ENCODE data around the gene NAALADL2.

The NAALADL2 gene

GRCh38 chr3:175297216-175297615 is 438.1 kb downstream of the NAALADL2 start:
- no peak for DNase-seq (ENCODE audit: low read depth in 4 of 4, low spot score in 1 of 4)

GRCh38 chr3:175301741-175302140 is 442.6 kb downstream of the NAALADL2 start:
- DNase-seq (ENCODE audit: low read depth in 4 of 4, low spot score in 1 of 4) = no peak

GRCh38 chr3:175304404-175304803 is 445.3 kb downstream of the NAALADL2 start:
- no peak for DNase-seq (ENCODE audit: low read depth in 4 of 4, low spot score in 1 of 4)

- no peak for DNase-seq (ENCODE audit: low read depth in 4 of 4, low spot score in 1 of 4)
Measured at GRCh38 chr3:175307642-175308041, 448.5 kb downstream of the NAALADL2 start.

- DNase-seq (ENCODE audit: low read depth in 4 of 4, low spot score in 1 of 4) = no peak
Measured at GRCh38 chr3:175308097-175308496, 449.0 kb downstream of the NAALADL2 start.

- DNase-seq (ENCODE audit: low read depth in 4 of 4, low spot score in 1 of 4) = no peak
Measured at GRCh38 chr3:175310046-175310445, 450.9 kb downstream of the NAALADL2 start.

GRCh38 chr3:175311404-175311803 is 452.3 kb downstream of the NAALADL2 start:
- DNase-seq (ENCODE audit: low read depth in 4 of 4, low spot score in 1 of 4) = no peak

DNA sequence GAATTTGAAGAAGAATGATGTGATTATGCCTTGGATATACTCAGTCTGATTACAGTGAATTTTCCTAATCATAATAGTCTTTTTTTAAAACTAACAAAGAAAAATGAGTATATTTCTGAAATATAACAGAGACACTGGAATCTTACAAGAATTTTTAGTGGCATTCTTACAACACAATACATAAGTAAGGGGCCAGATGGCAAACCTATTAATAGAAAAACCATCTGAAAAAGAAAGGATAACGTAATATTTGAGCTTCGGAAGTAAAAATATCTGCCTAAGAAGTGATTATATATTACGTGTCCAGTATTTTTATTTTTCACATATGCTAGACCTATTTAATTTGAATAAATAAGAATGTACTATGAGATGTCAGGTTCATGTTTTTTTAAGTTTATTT is 452.8 kb downstream of the NAALADL2 start:
- DNase-seq (ENCODE audit: low read depth in 4 of 4, low spot score in 1 of 4) = no peak

GRCh38 chr3:175312791-175313190 is 453.7 kb downstream of the NAALADL2 start:
- no peak for DNase-seq (ENCODE audit: low read depth in 4 of 4, low spot score in 1 of 4)

GRCh38 chr3:175316799-175317198 is 457.7 kb downstream of the NAALADL2 start:
- DNase-seq (ENCODE audit: low read depth in 4 of 4, low spot score in 1 of 4) = no peak

GRCh38 chr3:175325440-175325839 is 466.3 kb downstream of the NAALADL2 start:
- DNase-seq (ENCODE audit: low read depth in 4 of 4, low spot score in 1 of 4) = no peak

- no peak for DNase-seq (ENCODE audit: low read depth in 4 of 4, low spot score in 1 of 4)
Measured at GRCh38 chr3:175326041-175326440, 466.9 kb downstream of the NAALADL2 start.

GRCh38 chr3:175329373-175329772 is 470.2 kb downstream of the NAALADL2 start:
- DNase-seq (ENCODE audit: low read depth in 4 of 4, low spot score in 1 of 4) = no peak

- DNase-seq (ENCODE audit: low read depth in 4 of 4, low spot score in 1 of 4) = no peak
Measured at GRCh38 chr3:175335229-175335628, 476.1 kb downstream of the NAALADL2 start.

DNA sequence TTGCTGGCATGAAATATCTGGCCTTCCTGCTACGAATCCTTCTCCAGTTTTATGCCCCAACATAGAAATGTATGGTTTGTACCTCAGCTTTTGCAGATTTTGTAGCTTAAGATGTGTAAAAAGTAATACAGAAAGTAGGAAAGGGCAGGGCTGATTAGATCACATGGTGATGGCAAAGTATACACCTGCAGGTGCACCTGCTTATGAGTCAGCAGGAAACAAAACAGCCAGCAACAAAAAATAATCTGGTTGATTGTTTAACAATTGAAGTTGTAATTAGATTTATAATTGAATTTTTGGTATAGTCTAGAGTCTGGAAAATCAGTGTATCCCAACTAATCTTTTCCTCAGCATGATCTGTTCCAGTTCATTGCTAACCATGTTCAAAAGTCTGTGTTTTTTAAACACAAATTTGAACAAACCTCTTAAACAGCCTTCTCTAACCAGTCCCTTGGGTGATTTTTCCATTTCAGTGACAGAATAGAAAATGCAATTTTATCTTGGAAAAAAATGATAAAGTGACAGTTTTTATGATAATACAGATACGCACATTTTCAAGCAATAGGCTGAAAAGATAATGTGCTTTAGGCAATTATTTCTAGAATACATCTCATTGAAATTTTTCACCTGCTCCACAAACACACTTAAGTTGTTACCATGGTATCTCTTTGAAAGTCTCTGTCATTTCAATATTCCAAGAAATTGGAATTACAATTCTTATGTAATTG is 477.4 kb downstream of the NAALADL2 start:
- DNase-seq (ENCODE audit: low read depth in 4 of 4, low spot score in 1 of 4) = no peak

DNA sequence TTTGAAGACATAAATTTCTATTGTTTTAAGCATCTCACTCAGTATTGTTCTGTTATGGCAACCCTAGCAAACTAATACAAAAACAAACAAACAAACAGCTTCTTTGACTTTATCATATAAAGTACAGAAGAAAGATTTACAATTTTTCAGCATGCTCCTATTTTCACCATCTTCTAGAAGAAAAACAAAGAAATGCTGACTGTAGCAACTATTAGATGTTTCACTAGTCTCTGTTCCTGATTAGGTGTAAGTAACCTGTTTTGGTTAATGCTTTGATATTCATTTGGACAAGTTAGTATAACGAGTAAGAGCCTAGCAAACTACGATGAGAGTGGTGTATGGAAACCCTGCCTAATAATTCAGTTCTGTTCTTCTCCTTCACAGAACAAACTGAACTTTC is 478.5 kb downstream of the NAALADL2 start:
- no peak for DNase-seq (ENCODE audit: low read depth in 4 of 4, low spot score in 1 of 4)

DNA sequence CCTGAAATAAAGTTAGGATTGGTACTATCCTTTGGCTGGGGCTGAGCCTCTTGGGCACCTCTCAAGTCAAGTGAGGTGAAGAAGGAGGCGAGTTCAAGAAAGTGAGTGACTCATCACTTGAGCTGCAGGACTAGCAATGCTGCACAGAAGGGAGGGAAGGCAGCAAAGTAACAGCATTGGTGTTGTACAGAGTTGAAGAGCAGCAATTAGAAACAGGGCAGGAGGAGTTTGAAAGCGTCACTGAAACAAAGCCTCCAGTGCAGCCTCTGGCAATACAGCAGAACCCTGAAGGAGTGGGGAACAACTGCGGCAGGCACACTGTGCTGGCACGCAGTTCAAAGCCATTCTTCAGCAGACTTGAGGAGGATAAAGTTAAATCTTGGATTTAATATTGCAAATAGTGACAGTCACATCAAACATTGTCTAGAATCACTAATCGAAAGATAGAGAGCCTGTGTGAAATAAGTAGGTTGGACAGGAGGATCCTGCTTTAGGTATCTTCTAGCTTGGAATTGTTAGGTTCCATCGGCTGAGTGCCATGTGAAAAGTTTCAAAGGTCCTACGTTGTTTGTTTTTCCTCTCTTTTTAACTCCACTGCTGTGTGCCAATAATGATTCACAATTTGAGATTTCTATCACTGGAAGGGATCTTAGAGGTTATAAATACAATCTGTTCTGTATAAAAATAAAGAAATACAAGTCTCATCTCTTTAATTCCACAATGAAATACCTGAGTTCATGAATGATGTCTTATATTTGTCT is 479.8 kb downstream of the NAALADL2 start:
- no peak for DNase-seq (ENCODE audit: low read depth in 4 of 4, low spot score in 1 of 4)

DNA sequence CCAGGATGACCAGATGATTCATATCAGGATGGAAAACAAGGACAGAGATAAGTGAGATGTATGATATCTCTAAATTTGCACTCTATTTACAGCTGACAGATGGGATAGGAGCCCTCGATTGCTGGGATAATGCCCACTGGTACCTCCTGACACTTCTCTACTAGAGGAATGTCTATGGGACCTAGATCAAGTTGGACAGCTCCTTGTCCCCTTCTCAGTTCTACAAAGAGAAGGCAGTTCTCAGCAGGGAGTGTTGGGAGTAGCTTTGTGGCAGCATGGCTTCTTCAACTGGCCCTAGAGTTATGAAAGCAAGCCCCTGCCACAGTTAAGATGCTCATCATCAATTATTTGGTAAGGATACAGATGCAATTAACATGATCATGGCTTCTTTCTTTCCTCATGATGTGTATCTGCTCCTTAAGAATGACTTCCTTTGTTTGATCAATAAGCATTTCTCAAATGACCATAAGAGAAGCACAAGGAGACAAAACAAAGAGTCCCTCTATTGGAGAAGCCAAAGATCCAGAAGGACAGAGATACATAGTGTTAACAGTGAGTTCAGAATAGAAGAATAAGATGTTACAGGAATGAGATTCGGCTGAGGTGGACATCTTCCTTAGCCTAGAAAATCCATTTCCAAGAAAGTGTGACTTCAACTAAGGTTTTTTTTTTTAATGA is 481.3 kb downstream of the NAALADL2 start:
- DNase-seq (ENCODE audit: low read depth in 4 of 4, low spot score in 1 of 4) = no peak

DNA sequence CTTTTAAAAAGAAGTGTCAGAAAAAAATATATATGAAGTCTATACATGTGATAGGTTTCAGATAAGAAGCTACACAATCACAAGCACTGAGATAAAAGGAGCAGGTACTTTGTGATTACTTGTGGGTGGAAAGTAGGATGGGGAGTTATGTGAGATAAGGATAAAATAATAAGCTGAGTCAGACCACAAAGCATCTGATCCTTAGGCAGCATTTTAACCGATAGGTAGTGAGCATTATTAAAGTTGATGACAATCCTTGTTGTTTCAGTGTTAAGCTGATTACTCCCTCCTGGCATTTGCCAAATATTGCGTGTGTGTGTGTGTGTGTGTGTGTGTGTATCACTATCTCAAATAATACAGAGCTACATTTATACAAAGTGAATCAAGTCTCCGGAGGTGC is 483.1 kb downstream of the NAALADL2 start:
- DNase-seq (ENCODE audit: low read depth in 4 of 4, low spot score in 1 of 4) = no peak

- no peak for DNase-seq (ENCODE audit: low read depth in 4 of 4, low spot score in 1 of 4)
Measured at GRCh38 chr3:175343946-175344345, 484.8 kb downstream of the NAALADL2 start.

GRCh38 chr3:175346573-175347356 is 487.6 kb downstream of the NAALADL2 start:
- no peak for DNase-seq (ENCODE audit: low read depth in 4 of 4, low spot score in 1 of 4)

Data from stimulated activated CD4-positive, alpha-beta T cell treated with anti-CD3 and anti-CD28 coated beads, Interleukin-1b, Interleukin-23, amount 100 ng/mL, for 24 hours (primary cell).